ENCODE results near the gene ZNF496.

- TF ChIP-seq EZH2 (IDR thresholded peaks at IDR 0.05; ENCODE audit: insufficient read depth, poor library complexity, severe bottlenecking) (no peak), EZH2phosphoT487 (IDR thresholded peaks at IDR 0.05; ENCODE audit: insufficient read depth, low read depth) (no peak)
Observed at GRCh38 chr1:247270003-247270402, 61.7 kb downstream of the ZNF496 start.

Data from GM23248 (cell line).